Panc1 (cell line): ENCODE measurements around the gene PTS. TPM values are rescaled to one million over a fixed set of nuclear protein-coding genes. Genes with fewer than 3 reads are reported as not detected.

Experiments used
- ATAC-seq: fragments of 200-7000 bp; cut with Tn5 transposase; 2 replicates; pipeline ENCODE4 v1.9.1; 2020; ENCODE audit warnings: mild to moderate bottlenecking, moderate library complexity
- BruUV-seq: library from RNA; stranded (reverse); fragments of 400-500 nt; replicated peaks from 2 replicates; lab custom pipeline; 2021; lab: Mats Ljungman, UMichigan
- CTCF ChIA-PET: fragments of 300-600 bp; sonication (Branson Sonifier 250); formaldehyde crosslinking; loops from one replicate; lab custom pipeline; 2022; ENCODE audit warnings: antibody characterized with exemption; lab: Charles Lee
- POLR2A ChIA-PET: fragments of 300-600 bp; sonication (Branson Sonifier 250); formaldehyde crosslinking; loops from one replicate; lab custom pipeline; 2022; ENCODE audit warnings: antibody characterized with exemption; lab: Charles Lee
- DNase-seq: peaks from one replicate; pipeline ENCODE4 v3.0.0-alpha.2; 2010; ENCODE audit warnings: low read depth, low spot score
- H3K27ac ChIP-seq: 2 replicates; pipeline ENCODE4 v1.5.1; 2011; ENCODE audit warnings: mild to moderate bottlenecking, low read length, inconsistent platforms
- H3K27me3 ChIP-seq: fragments of 200-500 bp; sonication (Bioruptor generic); 2 replicates; pipeline ENCODE4 v1.6.0; 2014; ENCODE audit warnings: low read length, inconsistent platforms; ENCODE audit not compliant: control insufficient read depth, insufficient read depth
- H3K36me3 ChIP-seq: fragments of 200-500 bp; sonication (Bioruptor generic); 2 replicates; pipeline ENCODE4 v1.5.1; 2014; ENCODE audit warnings: inconsistent platforms, mild to moderate bottlenecking, low read length, moderate library complexity; ENCODE audit not compliant: control insufficient read depth, insufficient read depth
- H3K4me1 ChIP-seq: 2 replicates; pipeline ENCODE4 v1.5.1; 2011; ENCODE audit warnings: inconsistent platforms, mild to moderate bottlenecking, low read length, moderate library complexity; ENCODE audit not compliant: control insufficient read depth, insufficient read depth
- H3K4me3 ChIP-seq, 2 experiments: 2 replicates each; pipeline ENCODE4 v1.5.1; 2011 to 2012; ENCODE audit warnings: low read depth in 2 of 2, low read length in 2 of 2, mild to moderate bottlenecking in 2 of 2, inconsistent platforms in 1 of 2, moderate library complexity in 1 of 2
- H3K9me3 ChIP-seq: fragments of 200-500 bp; sonication (Bioruptor generic); 2 replicates; pipeline ENCODE4 v1.5.1; 2014; ENCODE audit warnings: low read depth, mild to moderate bottlenecking, inconsistent platforms, low read length, moderate library complexity; ENCODE audit not compliant: control insufficient read depth, insufficient read depth
- POLR2AphosphoS5 ChIP-seq: IDR thresholded peaks from 2 replicates; pipeline ENCODE4 v1.6.1; 2012; ENCODE audit warnings: mild to moderate bottlenecking, low read depth, low read length, moderate library complexity
- SIN3A ChIP-seq: IDR thresholded peaks from 2 replicates; pipeline ENCODE4 v1.6.1; 2012; ENCODE audit warnings: low read depth, mild to moderate bottlenecking, low read length, moderate library complexity, borderline replicate concordance; ENCODE audit not compliant: insufficient read depth
- TCF7L2 ChIP-seq: IDR thresholded peaks from 2 replicates; pipeline ENCODE4 v1.6.1; 2011; ENCODE audit warnings: mild to moderate bottlenecking, low read depth, low read length, inconsistent platforms
- in situ Hi-C: cut with HindIII; loops from 2 replicates; pipeline ENCODE4 v1.10.0; 2016; ENCODE audit warnings: low sequenced_read_pairs, low pct_unique_long_range_greater_than_20kb
- intact Hi-C: fragments of 100-400 bp; cut with micrococcal nuclease; formaldehyde crosslinking; loops from one replicate; pipeline ENCODE4 v1.10.0; 2022; ENCODE audit not compliant: unreplicated experiment
- total RNA-seq: library from RNA; stranded (reverse); gene quantifications from one replicate; pipeline ENCODE4 v1.2.1, GENCODE V29; 2021; ENCODE audit not compliant: unreplicated experiment
- TF ChIP-seq, protein P1 (sequence below): fragments of 450-650 bp; IDR thresholded peaks from 2 replicates; pipeline ENCODE4 v1.5.1; 2017; ENCODE audit warnings: mild to moderate bottlenecking
- TF ChIP-seq, protein P2 (sequence below), 2 experiments: IDR thresholded peaks; 2 replicates each; pipeline ENCODE4 v1.6.1; 2011 to 2012; ENCODE audit warnings: low read depth in 2 of 2, control low read depth in 1 of 2, low read length in 1 of 2, mild to moderate bottlenecking in 1 of 2, moderate library complexity in 1 of 2; ENCODE audit not compliant: insufficient read depth in 1 of 2

The PTS gene
- total RNA-seq, 1 experiment from 2014 or later: 64.2 TPM

DNA sequence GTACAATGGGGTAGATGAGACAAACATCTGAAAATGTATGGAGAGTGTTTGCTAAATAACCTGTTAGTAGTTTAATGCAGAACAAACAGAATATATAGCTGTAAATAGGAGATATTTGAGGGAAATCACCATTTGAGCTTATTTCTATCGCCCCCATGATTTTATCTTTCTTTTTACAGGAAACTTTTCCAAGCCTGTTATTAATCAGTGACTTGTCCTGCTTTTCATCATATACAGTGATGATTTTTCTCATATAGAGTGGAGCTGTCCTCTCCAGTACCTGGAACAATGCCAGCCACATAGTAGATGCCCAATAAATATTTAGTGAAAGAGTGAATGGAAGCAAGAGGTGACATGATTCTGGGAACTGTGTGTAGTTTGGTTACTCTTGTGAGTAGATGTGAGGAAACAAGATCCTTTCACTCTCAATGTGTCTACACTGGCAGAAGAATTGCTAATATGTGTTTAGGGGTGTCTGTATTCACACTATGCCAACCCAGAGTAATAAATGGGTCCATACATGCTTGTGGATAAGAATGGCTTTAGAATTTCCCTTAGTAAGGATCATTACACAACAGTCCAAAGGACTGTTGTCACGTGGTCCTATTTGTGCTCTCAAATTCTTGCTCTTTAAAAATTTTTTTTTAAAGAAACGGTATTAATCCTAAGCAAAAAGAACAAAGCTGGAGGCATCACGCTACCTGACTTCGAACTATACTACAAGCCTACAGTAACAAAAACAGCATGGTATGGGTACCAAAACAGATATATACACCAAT is 2.3 kb upstream of the PTS start:
- ChIA-PET CTCF (interaction anchor here (1.7 kb wide), 1 partner anchor 56 kb away, joined by 5 read pairs; no protein-coding TSS in a partner anchor), POLR2A (no interaction called here)
- no peak for TF ChIP-seq POLR2AphosphoS5
- no peak for TF ChIP-seq TCF7L2
- TF ChIP-seq, protein P1, sequence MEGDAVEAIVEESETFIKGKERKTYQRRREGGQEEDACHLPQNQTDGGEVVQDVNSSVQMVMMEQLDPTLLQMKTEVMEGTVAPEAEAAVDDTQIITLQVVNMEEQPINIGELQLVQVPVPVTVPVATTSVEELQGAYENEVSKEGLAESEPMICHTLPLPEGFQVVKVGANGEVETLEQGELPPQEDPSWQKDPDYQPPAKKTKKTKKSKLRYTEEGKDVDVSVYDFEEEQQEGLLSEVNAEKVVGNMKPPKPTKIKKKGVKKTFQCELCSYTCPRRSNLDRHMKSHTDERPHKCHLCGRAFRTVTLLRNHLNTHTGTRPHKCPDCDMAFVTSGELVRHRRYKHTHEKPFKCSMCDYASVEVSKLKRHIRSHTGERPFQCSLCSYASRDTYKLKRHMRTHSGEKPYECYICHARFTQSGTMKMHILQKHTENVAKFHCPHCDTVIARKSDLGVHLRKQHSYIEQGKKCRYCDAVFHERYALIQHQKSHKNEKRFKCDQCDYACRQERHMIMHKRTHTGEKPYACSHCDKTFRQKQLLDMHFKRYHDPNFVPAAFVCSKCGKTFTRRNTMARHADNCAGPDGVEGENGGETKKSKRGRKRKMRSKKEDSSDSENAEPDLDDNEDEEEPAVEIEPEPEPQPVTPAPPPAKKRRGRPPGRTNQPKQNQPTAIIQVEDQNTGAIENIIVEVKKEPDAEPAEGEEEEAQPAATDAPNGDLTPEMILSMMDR: no peak
- TF ChIP-seq, protein P2, sequence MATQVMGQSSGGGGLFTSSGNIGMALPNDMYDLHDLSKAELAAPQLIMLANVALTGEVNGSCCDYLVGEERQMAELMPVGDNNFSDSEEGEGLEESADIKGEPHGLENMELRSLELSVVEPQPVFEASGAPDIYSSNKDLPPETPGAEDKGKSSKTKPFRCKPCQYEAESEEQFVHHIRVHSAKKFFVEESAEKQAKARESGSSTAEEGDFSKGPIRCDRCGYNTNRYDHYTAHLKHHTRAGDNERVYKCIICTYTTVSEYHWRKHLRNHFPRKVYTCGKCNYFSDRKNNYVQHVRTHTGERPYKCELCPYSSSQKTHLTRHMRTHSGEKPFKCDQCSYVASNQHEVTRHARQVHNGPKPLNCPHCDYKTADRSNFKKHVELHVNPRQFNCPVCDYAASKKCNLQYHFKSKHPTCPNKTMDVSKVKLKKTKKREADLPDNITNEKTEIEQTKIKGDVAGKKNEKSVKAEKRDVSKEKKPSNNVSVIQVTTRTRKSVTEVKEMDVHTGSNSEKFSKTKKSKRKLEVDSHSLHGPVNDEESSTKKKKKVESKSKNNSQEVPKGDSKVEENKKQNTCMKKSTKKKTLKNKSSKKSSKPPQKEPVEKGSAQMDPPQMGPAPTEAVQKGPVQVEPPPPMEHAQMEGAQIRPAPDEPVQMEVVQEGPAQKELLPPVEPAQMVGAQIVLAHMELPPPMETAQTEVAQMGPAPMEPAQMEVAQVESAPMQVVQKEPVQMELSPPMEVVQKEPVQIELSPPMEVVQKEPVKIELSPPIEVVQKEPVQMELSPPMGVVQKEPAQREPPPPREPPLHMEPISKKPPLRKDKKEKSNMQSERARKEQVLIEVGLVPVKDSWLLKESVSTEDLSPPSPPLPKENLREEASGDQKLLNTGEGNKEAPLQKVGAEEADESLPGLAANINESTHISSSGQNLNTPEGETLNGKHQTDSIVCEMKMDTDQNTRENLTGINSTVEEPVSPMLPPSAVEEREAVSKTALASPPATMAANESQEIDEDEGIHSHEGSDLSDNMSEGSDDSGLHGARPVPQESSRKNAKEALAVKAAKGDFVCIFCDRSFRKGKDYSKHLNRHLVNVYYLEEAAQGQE (IDR thresholded peaks at IDR 0.05; ENCODE audit: insufficient read depth in 1 of 2, low read depth in 2 of 2, low read length in 1 of 2): no peak
- no peak for TF ChIP-seq SIN3A
- H3K27me3 ChIP-seq: no peaks in the 10 kb centered on the region
- ATAC-seq (no peak), DNase-seq (no peak)
- H3K27ac ChIP-seq: no peak overlapping the region
- intact Hi-C loops: loop anchor here (10.0 kb wide), 1 partner anchor 1061 kb away; no protein-coding TSS in a partner anchor
- peaks cover 2% of the 10 kb centered on the region; the same call in 1 of the 2 replicates for H3K36me3 ChIP-seq
- no TSS peak for BruUV-seq
- in situ Hi-C loops: no loop called here
- H3K4me1 ChIP-seq: peaks cover 11% of the 10 kb centered on the region
- H3K4me3 ChIP-seq: no peak overlapping the region
- no peaks in the 10 kb centered on the region for H3K9me3 ChIP-seq

DNA sequence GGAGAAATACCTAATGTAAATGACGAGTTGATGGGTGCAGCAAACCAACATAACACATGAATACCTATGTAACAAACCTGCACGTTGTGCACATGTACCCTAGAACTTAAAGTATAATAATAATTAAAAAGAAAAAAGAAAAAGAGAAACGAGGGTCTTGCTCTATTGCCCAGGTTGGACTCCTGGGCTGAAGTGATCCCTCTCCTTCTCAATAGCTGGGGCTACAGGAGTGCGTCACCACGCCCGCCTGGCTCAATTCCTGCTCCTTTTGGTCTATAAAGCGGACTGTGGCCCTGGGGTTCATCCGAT is 521 bp upstream of the PTS start:
- intact Hi-C loops: loop anchor here (10.0 kb wide), 1 partner anchor 1059 kb away; no protein-coding TSS in a partner anchor
- Histone ChIP-seq H3K27me3 (no peaks in the 10 kb centered on the region), H3K36me3 (peaks cover 2% of the 10 kb centered on the region; the same call in 1 of the 2 replicates), H3K4me3 (peak overlapping the region; percentile 73 to 96), H3K4me1 (peaks cover 11% of the 10 kb centered on the region), H3K9me3 (no peaks in the 10 kb centered on the region), H3K27ac (peak overlapping the region; percentile 97)
- TF ChIP-seq TCF7L2 (no peak), POLR2AphosphoS5 (no peak), SIN3A (no peak)
- TF ChIP-seq, protein P1: no peak
- BruUV-seq: TSS peak; percentile 98
- ATAC-seq (no peak), DNase-seq (no peak)
- POLR2A ChIA-PET: interaction anchor here (1.0 kb wide), 1 partner anchor 53 kb away, joined by 5 read pairs; no protein-coding TSS in a partner anchor
- CTCF ChIA-PET: interaction anchor here (0.6 kb wide), 1 partner anchor 54 kb away, joined by 4 read pairs; no protein-coding TSS in a partner anchor
- in situ Hi-C loops: no loop called here
